T-cell (primary cell): Measurements from ENCODE around the gene ITSN1. TPM values are rescaled to one million over a fixed set of nuclear protein-coding genes. Genes with fewer than 3 reads are reported as not detected.

Experiments
- ATAC-seq, 4 experiments: fragments of 200-7000 bp in 3 of 4; fragments of 150-1000 bp in 1 of 4; cut with Tn5 transposase; replicated peaks in 1 of 4; 1 replicate in 3 of 4; 2 replicates in 1 of 4; pipeline ENCODE4 v1.10.0; 2021; ENCODE audit warnings: moderate library complexity in 3 of 4, mild to moderate bottlenecking in 2 of 4, moderate number of reproducible peaks in 1 of 4
- CTCF ChIA-PET, 2 donors: fragments of 300-600 bp; sonication (Branson Sonifier 250); formaldehyde crosslinking; loops; one replicate each; lab custom pipeline; 2022; ENCODE audit warnings: antibody characterized with exemption in 2 of 2; lab: Charles Lee
- POLR2A ChIA-PET, 2 donors: fragments of 300-600 bp; sonication (Branson Sonifier 250); formaldehyde crosslinking; loops; one replicate each; lab custom pipeline; 2022; ENCODE audit warnings: antibody characterized with exemption in 2 of 2; lab: Charles Lee
- DNase-seq, 35 experiments: peaks; one replicate each; pipeline versions ENCODE4 v3.0.0 to v3.0.0-alpha.2; 2013 to 2023
- H3K27ac ChIP-seq: one replicate; pipeline ENCODE4 v1.5.1; 2013; ENCODE audit warnings: low read length
- H3K27me3 ChIP-seq, 2 experiments: replicated peaks in 1 of 2; 1 replicate in 1 of 2; 2 replicates in 1 of 2; pipeline versions ENCODE4 v1.6.1 to v1.7.0; 2013; ENCODE audit warnings: low read length in 1 of 2, mixed read lengths in 1 of 2; ENCODE audit not compliant: control insufficient read depth in 2 of 2, insufficient read depth in 2 of 2; ENCODE audit errors: extremely low read depth in 1 of 2
- H3K36me3 ChIP-seq, 2 donors: 1 replicate in 1 of 2; 2 replicates in 1 of 2; pipeline versions ENCODE4 v1.6.1 to v1.7.0; 2013; ENCODE audit warnings: low read length in 1 of 2; ENCODE audit not compliant: control insufficient read depth in 2 of 2, insufficient read depth in 1 of 2; ENCODE audit errors: extremely low read depth in 1 of 2
- H3K4me1 ChIP-seq, 2 experiments: 1 replicate in 1 of 2; 2 replicates in 1 of 2; pipeline versions ENCODE4 v1.6.1 to v1.7.0; 2013; ENCODE audit warnings: low read length in 2 of 2, mixed read lengths in 1 of 2; ENCODE audit not compliant: insufficient read depth in 2 of 2, control insufficient read depth in 1 of 2; ENCODE audit errors: extremely low read depth in 1 of 2
- H3K4me3 ChIP-seq, 2 donors: 1 replicate in 1 of 2; 2 replicates in 1 of 2; pipeline versions ENCODE4 v1.5.1 to v1.7.0; 2013; ENCODE audit warnings: mild to moderate bottlenecking in 2 of 2, low read length in 1 of 2, moderate library complexity in 1 of 2; ENCODE audit not compliant: control insufficient read depth in 1 of 2; ENCODE audit errors: extremely low read depth in 1 of 2
- H3K9me3 ChIP-seq: 2 replicates; pipeline ENCODE4 v1.7.0; 2013
- H3K27ac Mint-ChIP-seq, 2 donors: one replicate each; pipeline ENCODE4 v1.8.0; 2020 to 2021; ENCODE audit warnings: mild to moderate bottlenecking in 2 of 2, mixed read lengths in 2 of 2
- H3K27me3 Mint-ChIP-seq, 2 donors: one replicate each; pipeline ENCODE4 v1.8.0; 2021 to 2022; ENCODE audit warnings: mixed read lengths in 2 of 2
- H3K36me3 Mint-ChIP-seq: one replicate; pipeline ENCODE4 v1.8.0; 2021; ENCODE audit warnings: mixed read lengths
- H3K4me1 Mint-ChIP-seq, 3 donors: one replicate each; pipeline ENCODE4 v1.8.0; 2020 to 2022; ENCODE audit warnings: mixed read lengths in 3 of 3, mild to moderate bottlenecking in 1 of 3
- H3K4me3 Mint-ChIP-seq, 3 donors: one replicate each; pipeline ENCODE4 v1.8.0; 2020 to 2022; ENCODE audit warnings: mild to moderate bottlenecking in 3 of 3, mixed read lengths in 3 of 3, moderate library complexity in 3 of 3
- H3K9me3 Mint-ChIP-seq, 3 donors: one replicate each; pipeline ENCODE4 v1.8.0; 2020 to 2022; ENCODE audit warnings: mixed read lengths in 3 of 3
- WGBS: methylation state at CpG from one replicate; pipeline ENCODE4 v1.1.5; 2013; ENCODE audit warnings: missing lambda C conversion rate; ENCODE audit not compliant: insufficient coverage; 5-methylcytosine and 5-hydroxymethylcytosine counted together
- total RNA-seq, 35 experiments: library from RNA in 6 of 35; stranded (reverse) in 6 of 35; fragments of 120-200 nt in 1 of 35; gene quantifications; one replicate each; pipeline versions ENCODE4 v1.2.1 to v1.2.4 and lab custom pipeline; 2013 to 2026

The ITSN1 gene
- total RNA-seq, 5 donors from 2014 or later (not counting 1 experiment from before 2014, with no cell fraction given), result 2.3 to 3.9 (median 3.0) TPM

- H3K4me3 ChIP-seq, result no peak overlapping the region
- Mint-ChIP-seq H3K27me3 (peaks cover 0 to 1% of the 10 kb centered on the region in 2 donors), H3K4me3 (no peak overlapping the region), H3K4me1 (no peaks in the 10 kb centered on the region), H3K27ac (no peak overlapping the region), H3K36me3 (no peaks in the 10 kb centered on the region), H3K9me3 (no peaks in the 10 kb centered on the region)
- no peaks in the 10 kb centered on the region for H3K9me3 ChIP-seq
- ChIA-PET CTCF (no interaction called here), POLR2A (no interaction called here)
- no peaks in the 10 kb centered on the region for H3K36me3 ChIP-seq
- H3K4me1 ChIP-seq, result no peaks in the 10 kb centered on the region
- ATAC-seq (no peak), DNase-seq (no peak)
- H3K27me3 ChIP-seq, result peaks cover 0 to 2% of the 10 kb centered on the region in 2 experiments
- WGBS, result 81% methylated on average over 5 of the region's 5 CpGs
- no peak overlapping the region for H3K27ac ChIP-seq
These were observed 97.4 kb downstream of the ITSN1 start for GRCh38 chr21:33739701-33740100.

GRCh38 chr21:33747420-33747819, 105.1 kb downstream of the ITSN1 start:
- H3K9me3 ChIP-seq, result no peaks in the 10 kb centered on the region
- ATAC-seq (no peak), DNase-seq (no peak)
- no CpG with 5 or more reads among the region's 2 CpGs for WGBS
- Mint-ChIP-seq H3K4me3 (no peak overlapping the region), H3K27me3 (no peaks in the 10 kb centered on the region), H3K4me1 (no peaks in the 10 kb centered on the region), H3K36me3 (peaks cover 5% of the 10 kb centered on the region), H3K27ac (no peak overlapping the region), H3K9me3 (peaks cover 13 to 21% (median 17%) of the 10 kb centered on the region in 3 donors)
- peaks cover 0 to 2% of the 10 kb centered on the region in 2 experiments for H3K27me3 ChIP-seq
- no peaks in the 10 kb centered on the region for H3K4me1 ChIP-seq
- ChIA-PET CTCF (no interaction called here), POLR2A (no interaction called here)
- H3K36me3 ChIP-seq, result no peaks in the 10 kb centered on the region
- no peak overlapping the region for H3K27ac ChIP-seq
- no peak overlapping the region for H3K4me3 ChIP-seq

- Mint-ChIP-seq H3K36me3 (peaks cover 5% of the 10 kb centered on the region), H3K27me3 (no peaks in the 10 kb centered on the region), H3K27ac (no peak overlapping the region), H3K4me1 (no peaks in the 10 kb centered on the region), H3K9me3 (peaks cover 13 to 21% (median 17%) of the 10 kb centered on the region in 3 donors), H3K4me3 (no peak overlapping the region)
- POLR2A ChIA-PET, result interaction anchor here in 1 of 2 donors (0.7 kb wide), 1 partner anchor 23 kb away, joined by 5 read pairs; no protein-coding TSS in a partner anchor
- Histone ChIP-seq H3K9me3 (no peaks in the 10 kb centered on the region), H3K4me3 (no peak overlapping the region), H3K36me3 (no peaks in the 10 kb centered on the region), H3K4me1 (no peaks in the 10 kb centered on the region), H3K27ac (no peak overlapping the region), H3K27me3 (no peaks in the 10 kb centered on the region)
- DNase-seq (no peak), ATAC-seq (no peak)
- 100% methylated on average over 2 of the region's 3 CpGs for WGBS
- CTCF ChIA-PET, result no interaction called here
These were observed 106.6 kb downstream of the ITSN1 start for GRCh38 chr21:33748903-33749302.

- no peaks in the 10 kb centered on the region for H3K4me1 ChIP-seq
- peaks cover 13 to 21% (median 15%) of the 10 kb centered on the region in 3 donors for H3K9me3 Mint-ChIP-seq
- no peaks in the 10 kb centered on the region for H3K27me3 ChIP-seq
- no peak overlapping the region for H3K4me3 ChIP-seq
- ChIA-PET POLR2A (no interaction called here), CTCF (interaction anchor here in 1 of 2 donors (0.5 kb wide), 1 partner anchor 1801 kb away, joined by 3 read pairs; no protein-coding TSS in a partner anchor)
- no peaks in the 10 kb centered on the region for H3K27me3 Mint-ChIP-seq
- no peaks in the 10 kb centered on the region for H3K9me3 ChIP-seq
- no peak overlapping the region for H3K4me3 Mint-ChIP-seq
- H3K36me3 Mint-ChIP-seq, result peaks cover 5% of the 10 kb centered on the region
- no peaks in the 10 kb centered on the region for H3K4me1 Mint-ChIP-seq
- WGBS, result no CpG with 5 or more reads among the region's 4 CpGs
- DNase-seq (no peak), ATAC-seq (no peak)
- H3K36me3 ChIP-seq, result no peaks in the 10 kb centered on the region
- no peak overlapping the region for H3K27ac Mint-ChIP-seq
- H3K27ac ChIP-seq, result no peak overlapping the region
These were observed 107.7 kb downstream of the ITSN1 start for GRCh38 chr21:33750017-33750416.

GRCh38 chr21:33751120-33751519, 108.8 kb downstream of the ITSN1 start:
- POLR2A ChIA-PET, result no interaction called here
- H3K36me3 ChIP-seq, result no peaks in the 10 kb centered on the region
- H3K4me3 ChIP-seq, result no peak overlapping the region
- no peak for ATAC-seq
- H3K4me1 ChIP-seq, result no peaks in the 10 kb centered on the region
- CTCF ChIA-PET, result no interaction called here
- DNase-seq, result no peak
- H3K27ac ChIP-seq, result no peak overlapping the region
- H3K27me3 ChIP-seq, result no peaks in the 10 kb centered on the region
- no peak overlapping the region for H3K4me3 Mint-ChIP-seq
- H3K9me3 Mint-ChIP-seq, result peaks cover 10 to 16% (median 11%) of the 10 kb centered on the region in 3 donors
- H3K4me1 Mint-ChIP-seq, result no peaks in the 10 kb centered on the region
- no peaks in the 10 kb centered on the region for H3K9me3 ChIP-seq
- WGBS, result 100% methylated on average over 1 of the region's 1 CpG
- peaks cover 5% of the 10 kb centered on the region for H3K36me3 Mint-ChIP-seq
- H3K27me3 Mint-ChIP-seq, result no peaks in the 10 kb centered on the region
- no peak overlapping the region for H3K27ac Mint-ChIP-seq

GRCh38 chr21:33751533-33751932, 109.2 kb downstream of the ITSN1 start:
- ATAC-seq (no peak), DNase-seq (no peak)
- Histone ChIP-seq H3K4me3 (no peak overlapping the region), H3K27me3 (no peaks in the 10 kb centered on the region), H3K36me3 (no peaks in the 10 kb centered on the region), H3K4me1 (no peaks in the 10 kb centered on the region), H3K9me3 (no peaks in the 10 kb centered on the region), H3K27ac (no peak overlapping the region)
- CTCF ChIA-PET, result no interaction called here
- H3K36me3 Mint-ChIP-seq, result peaks cover 5% of the 10 kb centered on the region
- no peak overlapping the region for H3K27ac Mint-ChIP-seq
- H3K4me1 Mint-ChIP-seq, result no peaks in the 10 kb centered on the region
- H3K4me3 Mint-ChIP-seq, result no peak overlapping the region
- POLR2A ChIA-PET, result no interaction called here
- no peaks in the 10 kb centered on the region for H3K27me3 Mint-ChIP-seq
- peaks cover 6 to 12% (median 9%) of the 10 kb centered on the region in 3 donors for H3K9me3 Mint-ChIP-seq

- Histone ChIP-seq H3K27me3 (no peaks in the 10 kb centered on the region), H3K36me3 (no peaks in the 10 kb centered on the region), H3K4me3 (no peak overlapping the region), H3K4me1 (no peaks in the 10 kb centered on the region), H3K9me3 (no peaks in the 10 kb centered on the region), H3K27ac (no peak overlapping the region)
- H3K36me3 Mint-ChIP-seq, result peaks cover 3% of the 10 kb centered on the region
- H3K9me3 Mint-ChIP-seq, result peaks cover 3 to 7% (median 4%) of the 10 kb centered on the region in 3 donors
- DNase-seq (no peak), ATAC-seq (no peak)
- ChIA-PET POLR2A (no interaction called here), CTCF (interaction anchor here in 1 of 2 donors (0.7 kb wide), 1 partner anchor 162 kb away, joined by 3 read pairs; no protein-coding TSS in a partner anchor)
- H3K27me3 Mint-ChIP-seq, result no peaks in the 10 kb centered on the region
- WGBS, result 55% methylated on average over 1 of the region's 2 CpGs
- H3K4me3 Mint-ChIP-seq, result no peak overlapping the region
- H3K27ac Mint-ChIP-seq, result no peak overlapping the region
- no peaks in the 10 kb centered on the region for H3K4me1 Mint-ChIP-seq
These were observed 110.0 kb downstream of the ITSN1 start for GRCh38 chr21:33752260-33752659.
